LNCaP clone FGC (cell line): Measurements from ENCODE around the gene POU2AF1.

Experiments
- DNase-seq: peaks from one replicate; pipeline ENCODE4 v3.0.0-alpha.2; 2011; ENCODE audit warnings: low read depth
- H3K4me3 ChIP-seq: 2 replicates; pipeline ENCODE4 v1.5.1; 2011; ENCODE audit warnings: mild to moderate bottlenecking, low read depth, low read length, control low read depth
- CTCF ChIP-seq: IDR thresholded peaks from 2 replicates; pipeline ENCODE4 v1.5.1; 2012; ENCODE audit warnings: mild to moderate bottlenecking; ENCODE audit not compliant: control insufficient read depth, insufficient read depth; ENCODE audit errors: extremely low read depth

Gene POU2AF1

GRCh38 chr11:111378861-111379601 is at the start of gene POU2AF1:
Gene POU2AF1, minus strand, starts transcription at chr11:111379275. Its CDS starts 98 bp downstream, at chr11:111379177.
- no peak within 1 kb of the TSS for H3K4me3 ChIP-seq
- no peak for TF ChIP-seq CTCF

GRCh38 chr11:111428113-111428876 is 49.2 kb upstream of the POU2AF1 start:
- H3K4me3 ChIP-seq = no peak overlapping the region
- DNase-seq = no peak
- no peak for TF ChIP-seq CTCF

More at GRCh38 chr11:111378861-111379601, at the start of gene POU2AF1:
- no peak for DNase-seq

- no peak for TF ChIP-seq CTCF
- peak; percentile 76 for DNase-seq
- no peak overlapping the region for H3K4me3 ChIP-seq
Observed at GRCh38 chr11:111427471-111427912, 48.4 kb upstream of the POU2AF1 start.

GRCh38 chr11:111426617-111427016 is 47.5 kb upstream of the POU2AF1 start:
- TF ChIP-seq CTCF = no peak
- H3K4me3 ChIP-seq = no peak overlapping the region
- DNase-seq = no peak

- H3K4me3 ChIP-seq = no peak overlapping the region
- TF ChIP-seq CTCF = no peak
- DNase-seq = no peak
Observed at GRCh38 chr11:111423250-111423615, 44.2 kb upstream of the POU2AF1 start.

GRCh38 chr11:111422494-111423249 is 43.6 kb upstream of the POU2AF1 start:
- TF ChIP-seq CTCF = peak; percentile 90
- H3K4me3 ChIP-seq = no peak overlapping the region
- no peak for DNase-seq
